HEK293T (cell line): ENCODE data around the gene ANKRD29.

Experiments
- CTCF ChIA-PET: fragments of 350-600 bp; formaldehyde crosslinking; extraction: SDS; loops from one replicate; lab custom pipeline; 2021; ENCODE audit warnings: antibody characterized with exemption, inconsistent platforms; lab: Yijun Ruan, JAX
- POLR2A ChIA-PET: fragments of 350-600 bp; formaldehyde crosslinking; extraction: SDS; loops from one replicate; lab custom pipeline; 2020; ENCODE audit warnings: antibody characterized with exemption, inconsistent platforms; lab: Yijun Ruan, JAX
- DNase-seq: peaks from one replicate; pipeline ENCODE4 v3.0.0; 2012; ENCODE audit warnings: mixed read lengths; ENCODE audit errors: extremely low spot score
- ARNT ChIP-seq: fragments of 450-650 bp; IDR thresholded peaks from 2 replicates; pipeline ENCODE4 v1.6.1; 2017; ENCODE audit warnings: mild to moderate bottlenecking
- BHLHE40 ChIP-seq: fragments of 450-650 bp; IDR thresholded peaks from 2 replicates; pipeline ENCODE4 v1.6.1; 2016; ENCODE audit warnings: mild to moderate bottlenecking, moderate library complexity, borderline replicate concordance
- CTBP1 ChIP-seq: fragments of 450-650 bp; IDR thresholded peaks from 2 replicates; pipeline ENCODE4 v1.6.1; 2016; ENCODE audit warnings: borderline replicate concordance
- ELF4 ChIP-seq: fragments of 450-650 bp; IDR thresholded peaks from 2 replicates; pipeline ENCODE4 v1.6.1; 2017; ENCODE audit warnings: antibody characterized with exemption
- FOXA1 ChIP-seq: fragments of 450-650 bp; IDR thresholded peaks from 2 replicates; pipeline ENCODE4 v1.6.1; 2016; ENCODE audit warnings: mild to moderate bottlenecking
- FOXK2 ChIP-seq: fragments of 450-650 bp; IDR thresholded peaks from 2 replicates; pipeline ENCODE4 v1.6.1; 2016; ENCODE audit warnings: mild to moderate bottlenecking
- FOXM1 ChIP-seq: fragments of 450-650 bp; IDR thresholded peaks from 2 replicates; pipeline ENCODE4 v1.6.1; 2017; ENCODE audit warnings: mild to moderate bottlenecking, borderline replicate concordance
- HDGF ChIP-seq: fragments of 450-650 bp; IDR thresholded peaks from 2 replicates; pipeline ENCODE4 v1.6.1; 2017; ENCODE audit warnings: antibody characterized with exemption, borderline replicate concordance
- L3MBTL2 ChIP-seq: fragments of 450-650 bp; conservative IDR thresholded peaks from 2 replicates; pipeline ENCODE4 v1.6.1; 2016; ENCODE audit warnings: mild to moderate bottlenecking
- LEF1 ChIP-seq: fragments of 450-650 bp; IDR thresholded peaks from 2 replicates; pipeline ENCODE4 v1.6.1; 2017; ENCODE audit warnings: mild to moderate bottlenecking, borderline replicate concordance
- NFRKB ChIP-seq: fragments of 450-650 bp; IDR thresholded peaks from 2 replicates; pipeline ENCODE4 v1.6.1; 2016; ENCODE audit warnings: mild to moderate bottlenecking, moderate library complexity
- PKNOX1 ChIP-seq: fragments of 450-650 bp; IDR thresholded peaks from 2 replicates; pipeline ENCODE4 v1.6.1; 2016
- SP1 ChIP-seq: fragments of 450-650 bp; IDR thresholded peaks from 2 replicates; pipeline ENCODE4 v1.6.1; 2017
- SUZ12 ChIP-seq: fragments of 450-650 bp; IDR thresholded peaks from 2 replicates; pipeline ENCODE4 v1.6.1; 2016; ENCODE audit warnings: mild to moderate bottlenecking
- TARDBP ChIP-seq: fragments of 450-650 bp; IDR thresholded peaks from 2 replicates; pipeline ENCODE4 v1.6.1; 2016
- ZNF384 ChIP-seq: fragments of 450-650 bp; IDR thresholded peaks from 2 replicates; pipeline ENCODE4 v1.6.1; 2016

ANKRD29 gene

DNA sequence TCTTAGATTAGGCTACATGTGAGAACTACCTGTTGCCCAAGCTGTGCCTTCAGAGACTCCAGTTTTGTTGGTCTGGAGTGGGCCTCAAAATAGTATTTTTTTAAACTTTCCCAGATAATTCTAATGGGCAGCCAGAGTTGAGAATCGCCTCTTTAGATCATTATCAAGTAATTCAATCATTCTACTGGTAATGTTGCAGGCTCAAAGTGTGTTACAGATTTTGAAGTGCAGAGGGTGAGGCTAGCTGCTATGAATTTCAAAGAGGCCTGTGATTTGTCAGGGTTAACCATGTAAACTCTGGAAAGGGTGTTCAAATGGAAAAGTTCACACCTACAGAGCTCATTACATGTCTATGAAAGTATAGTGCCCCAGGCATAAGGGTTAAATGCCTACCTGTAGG is 30.1 kb downstream of the ANKRD29 start:
- ChIA-PET POLR2A (no interaction called here), CTCF (interaction anchor here (2.0 kb wide), 1 partner anchor 10 kb away, joined by 5 read pairs; no protein-coding TSS in a partner anchor)
- no peak for DNase-seq
- TF ChIP-seq SP1 (no peak), L3MBTL2 (no peak), LEF1 (no peak), SUZ12 (no peak), ELF4 (no peak)

- TF ChIP-seq L3MBTL2 (no peak; the same call in 1 of the 2 replicates), PKNOX1 (no peak), BHLHE40 (no peak), FOXK2 (no peak), LEF1 (no peak)
- ChIA-PET POLR2A (interaction anchor here (0.6 to 1.3 kb wide), 2 partner anchors 10 to 177 kb away, joined by 3 to 4 read pairs; no protein-coding TSS in a partner anchor), CTCF (interaction anchor here (0.9 to 2.0 kb wide), 2 partner anchors 9 to 72 kb away, joined by 3 to 5 read pairs; no protein-coding TSS in a partner anchor)
- no peak for DNase-seq
Measured at GRCh38 chr18:23631746-23632145, 31.0 kb downstream of the ANKRD29 start.

- CTCF ChIA-PET: interaction anchor here (0.8 to 2.0 kb wide), 3 partner anchors 9 to 72 kb away, joined by 3 to 5 read pairs (median 3); no protein-coding TSS in a partner anchor
- TF ChIP-seq FOXA1: no peak
- no peak for TF ChIP-seq TARDBP
- no peak for TF ChIP-seq HDGF
- no peak for TF ChIP-seq L3MBTL2
- TF ChIP-seq BHLHE40: no peak
- no peak for TF ChIP-seq ZNF384
- TF ChIP-seq CTBP1: no peak
- TF ChIP-seq ELF4: no peak
- no peak for TF ChIP-seq SP1
- no peak for TF ChIP-seq FOXK2
- no peak for TF ChIP-seq PKNOX1
- no peak for TF ChIP-seq ARNT
- no peak for TF ChIP-seq FOXM1
- TF ChIP-seq SUZ12: no peak
- TF ChIP-seq LEF1: no peak
- no peak for TF ChIP-seq NFRKB
- POLR2A ChIA-PET: interaction anchor here (0.6 to 1.3 kb wide), 2 partner anchors 11 to 177 kb away, joined by 3 to 4 read pairs; no protein-coding TSS in a partner anchor
- DNase-seq: no peak
Measured at GRCh38 chr18:23631312-23631711, 31.4 kb downstream of the ANKRD29 start.

- ChIA-PET POLR2A (interaction anchor here (0.6 kb wide), 1 partner anchor 59 kb away, joined by 3 read pairs; no protein-coding TSS in a partner anchor), CTCF (interaction anchor here (0.6 to 1.7 kb wide), 3 partner anchors 14 to 123 kb away, joined by 3 to 9 read pairs (median 4); no protein-coding TSS in a partner anchor)
- TF ChIP-seq FOXK2: no peak
- no peak for TF ChIP-seq LEF1
- TF ChIP-seq HDGF: no peak
- no peak for TF ChIP-seq ELF4
- no peak for TF ChIP-seq FOXM1
- no peak for TF ChIP-seq BHLHE40
- TF ChIP-seq L3MBTL2: no peak
- no peak for TF ChIP-seq CTBP1
- no peak for TF ChIP-seq NFRKB
- TF ChIP-seq FOXA1: no peak
- TF ChIP-seq TARDBP: no peak
- TF ChIP-seq SP1: no peak
- TF ChIP-seq ARNT: no peak
- TF ChIP-seq PKNOX1: no peak
- TF ChIP-seq SUZ12: no peak
- no peak for DNase-seq
Measured at GRCh38 chr18:23629444-23629946, 33.2 kb downstream of the ANKRD29 start.

DNA sequence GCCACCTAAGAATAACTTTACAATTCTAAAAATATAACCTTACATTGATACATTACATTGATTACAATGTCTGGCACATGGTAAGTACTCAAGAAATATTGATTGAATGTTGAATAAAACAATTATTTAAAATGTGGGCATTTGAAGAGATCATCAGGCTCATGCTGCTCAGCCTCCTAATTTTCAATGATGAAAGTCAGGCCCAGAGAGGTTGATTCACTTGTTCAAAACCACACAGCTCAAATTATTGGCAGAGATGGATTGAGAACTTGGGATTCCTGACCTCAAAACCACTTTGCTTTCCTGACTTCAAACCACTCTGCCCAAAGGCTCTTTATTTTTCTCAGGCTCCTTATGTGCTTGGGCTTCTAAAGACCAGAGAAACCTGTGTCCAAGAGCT is 34.7 kb downstream of the ANKRD29 start:
- POLR2A ChIA-PET: interaction anchor here (1.2 kb wide), 1 partner anchor 75 kb away, joined by 3 read pairs; no protein-coding TSS in a partner anchor
- no peak for TF ChIP-seq FOXA1
- TF ChIP-seq SUZ12: no peak
- no peak for TF ChIP-seq PKNOX1
- TF ChIP-seq FOXK2: no peak
- DNase-seq: no peak
- CTCF ChIA-PET: interaction anchor here (0.5 to 1.2 kb wide), 2 partner anchors 75 to 142 kb away, joined by 4 to 7 read pairs; no protein-coding TSS in a partner anchor

DNA sequence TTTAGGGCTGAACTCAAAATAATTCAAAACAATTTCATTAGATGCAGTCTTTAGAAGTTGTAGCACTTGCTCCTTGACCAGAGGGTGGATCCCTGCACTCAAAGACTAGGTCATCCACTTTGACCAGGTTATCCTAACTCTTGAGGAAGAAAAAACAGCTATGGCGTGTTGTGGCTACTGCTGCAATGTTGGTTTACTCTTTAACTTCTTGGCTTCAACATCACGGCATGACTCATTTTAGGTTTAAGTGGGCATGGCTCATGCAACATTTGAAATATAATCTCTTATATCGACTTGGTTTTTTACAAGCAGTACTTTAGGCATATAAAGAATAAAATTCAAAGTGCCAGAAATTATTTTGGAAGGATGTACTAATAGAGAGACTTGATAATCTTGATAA is 35.4 kb downstream of the ANKRD29 start:
- POLR2A ChIA-PET: interaction anchor here (0.9 to 1.2 kb wide), 2 partner anchors 61 to 76 kb away, joined by 3 read pairs; no protein-coding TSS in a partner anchor
- DNase-seq: no peak
- no peak; the same call in 1 of the 2 replicates for TF ChIP-seq CTBP1
- no peak for TF ChIP-seq TARDBP
- TF ChIP-seq NFRKB: no peak
- TF ChIP-seq SUZ12: no peak
- TF ChIP-seq FOXA1: no peak
- no peak for TF ChIP-seq LEF1
- no peak for TF ChIP-seq SP1
- TF ChIP-seq HDGF: no peak
- no peak for TF ChIP-seq L3MBTL2
- TF ChIP-seq ELF4: no peak
- TF ChIP-seq BHLHE40: no peak
- TF ChIP-seq PKNOX1: no peak
- no peak for TF ChIP-seq FOXK2
- no peak for TF ChIP-seq ZNF384
- TF ChIP-seq FOXM1: no peak
- TF ChIP-seq ARNT: no peak
- CTCF ChIA-PET: interaction anchor here (1.2 to 3.1 kb wide), 2 partner anchors 76 kb away, joined by 4 to 24 read pairs; no protein-coding TSS in a partner anchor
